GM04504 (cell line): ENCODE measurements around the gene NLGN4Y.

Experiments
- DNase-seq: peaks from one replicate; pipeline ENCODE4 v3.0.0-alpha.2; 2012; ENCODE audit warnings: low read depth

The NLGN4Y gene

DNA sequence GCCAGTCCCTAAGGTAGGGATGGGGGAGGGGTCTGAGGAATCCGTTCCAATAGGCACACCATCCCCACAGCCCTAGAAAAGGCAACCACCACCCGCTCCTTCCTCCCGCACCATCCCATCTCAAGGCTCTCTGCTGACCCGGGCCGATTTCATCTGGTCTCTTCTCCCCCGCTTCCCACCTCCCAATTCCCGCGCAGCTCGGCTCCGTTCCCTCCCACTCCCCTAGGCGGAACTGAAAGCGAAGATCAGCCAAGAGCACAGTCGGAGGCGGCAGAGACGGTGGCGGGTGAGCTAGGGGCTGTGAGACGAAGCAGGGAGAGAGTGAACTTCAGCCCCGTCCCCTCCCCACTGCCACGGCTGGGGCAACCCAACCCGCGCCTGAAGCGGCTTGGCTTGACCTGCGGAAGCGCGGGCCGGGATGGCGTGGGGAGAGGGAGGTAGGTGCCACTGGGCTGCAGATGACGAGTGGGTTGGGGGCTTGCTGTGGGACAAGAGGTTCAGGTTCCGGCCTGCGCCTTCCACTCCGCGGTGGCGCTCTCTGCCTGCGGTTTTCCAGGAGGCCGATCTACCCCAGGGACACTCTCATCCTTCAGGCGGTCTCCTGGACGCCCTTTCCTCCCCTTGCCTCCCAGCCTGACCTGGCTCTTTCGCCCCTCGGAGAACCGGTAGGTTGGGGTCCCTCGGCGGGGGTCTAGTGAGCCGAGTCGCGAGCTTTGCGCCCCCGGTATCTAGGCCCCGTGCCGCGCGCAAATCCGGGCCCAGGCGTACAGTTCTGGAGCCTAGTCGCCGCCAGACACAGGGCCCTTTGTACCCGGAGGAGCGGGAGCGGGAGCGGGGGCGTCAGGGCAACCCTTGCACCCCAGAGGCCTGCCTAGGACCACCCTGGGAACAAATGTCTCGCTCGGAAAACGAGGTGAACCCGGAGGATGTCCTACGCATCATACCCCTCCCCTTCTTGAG, at the start of gene NLGN4Y:
NLGN4Y (plus strand) TSS at position 258 of the 960 bp plus-strand sequence. CDS start 97,591 bp downstream, outside the sequence.
- DNase-seq, result no peak

DNA sequence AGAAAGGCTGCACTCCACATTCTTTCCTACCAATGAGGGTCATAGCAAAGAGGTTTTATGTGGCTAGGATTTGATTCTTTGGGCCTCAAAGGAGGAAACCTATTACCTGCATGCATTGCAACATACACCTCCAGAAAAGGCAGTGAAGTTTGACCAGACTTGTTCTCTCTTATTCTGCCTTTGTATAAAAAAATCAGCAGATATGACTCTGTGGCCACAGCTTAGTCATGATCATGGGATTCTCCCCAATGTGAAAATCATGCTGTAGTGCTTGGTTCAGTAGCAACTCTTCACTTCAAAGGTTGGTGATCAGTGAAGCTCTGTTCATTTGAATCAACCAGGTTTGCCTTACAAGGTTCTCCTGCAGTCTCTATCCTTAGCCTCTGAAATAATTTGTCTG, 38.4 kb upstream of the NLGN4Y start:
- no peak for DNase-seq

DNA sequence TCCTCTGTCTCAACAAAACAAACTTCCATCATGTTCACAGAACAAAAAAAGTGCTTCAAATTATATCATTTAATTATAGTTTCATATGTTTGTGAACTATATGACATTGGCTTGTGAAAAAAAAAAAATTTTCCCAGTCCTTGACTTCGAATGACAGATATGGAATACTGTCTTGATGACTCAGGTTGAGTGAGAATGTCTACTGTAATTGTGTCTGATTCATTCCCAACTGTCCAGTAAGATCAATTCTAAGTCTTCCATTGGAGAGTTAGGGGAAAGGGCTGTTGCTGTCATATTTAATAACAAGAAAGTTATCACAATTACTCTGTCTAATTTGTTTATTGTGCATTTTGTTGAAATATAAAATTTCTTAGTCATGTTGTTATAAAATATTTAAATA, 34.1 kb upstream of the NLGN4Y start:
- DNase-seq, result no peak

GRCh38 chrY:14498071-14498470, 26.3 kb upstream of the NLGN4Y start:
- DNase-seq, result no peak

DNA sequence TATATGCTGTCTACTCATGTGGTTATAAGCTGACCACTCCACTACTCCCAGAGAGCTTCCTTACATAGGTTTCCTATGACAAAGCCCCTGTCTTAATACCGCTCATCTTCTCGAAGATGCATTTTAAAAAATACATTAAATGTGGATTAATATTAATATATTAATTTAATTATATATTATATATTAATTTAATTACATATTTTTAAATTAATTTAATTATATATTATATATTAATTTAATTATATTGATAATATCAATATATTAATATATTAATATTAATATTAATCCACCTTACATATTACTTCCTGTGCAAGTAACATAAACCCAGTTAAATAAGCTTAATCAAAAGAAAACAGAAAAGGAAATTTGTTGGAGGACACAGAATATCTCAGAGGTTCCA, 19.7 kb upstream of the NLGN4Y start:
- DNase-seq, result no peak

DNA sequence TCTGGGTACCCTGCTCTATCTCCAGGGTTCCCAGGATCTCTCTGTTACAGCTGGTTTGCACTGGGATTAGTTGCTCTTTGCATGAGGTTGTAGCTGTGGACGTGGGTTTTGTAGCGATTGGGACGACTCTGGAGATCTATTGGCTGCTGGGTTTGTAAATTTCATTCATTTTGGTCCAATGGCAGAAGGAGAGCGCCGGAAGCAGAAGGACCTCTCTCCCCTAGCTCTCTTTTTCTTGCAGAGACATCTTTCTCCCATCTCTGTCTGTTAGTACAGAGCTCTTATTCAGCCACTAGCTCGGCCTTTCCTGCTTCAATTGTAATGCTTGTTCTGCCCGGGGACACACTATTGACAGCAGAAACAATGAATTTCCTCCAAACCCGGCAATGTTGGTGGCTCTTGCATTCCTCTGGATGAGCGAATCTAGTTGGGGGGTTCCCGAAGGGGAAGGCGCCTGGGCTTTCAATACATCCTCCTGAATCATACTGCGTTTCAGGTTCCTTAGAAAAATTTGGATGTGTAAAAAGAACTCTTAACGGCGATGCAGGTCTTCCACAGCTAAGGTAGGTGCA, 1.9 kb upstream of the NLGN4Y start:
- DNase-seq, result no peak

DNA sequence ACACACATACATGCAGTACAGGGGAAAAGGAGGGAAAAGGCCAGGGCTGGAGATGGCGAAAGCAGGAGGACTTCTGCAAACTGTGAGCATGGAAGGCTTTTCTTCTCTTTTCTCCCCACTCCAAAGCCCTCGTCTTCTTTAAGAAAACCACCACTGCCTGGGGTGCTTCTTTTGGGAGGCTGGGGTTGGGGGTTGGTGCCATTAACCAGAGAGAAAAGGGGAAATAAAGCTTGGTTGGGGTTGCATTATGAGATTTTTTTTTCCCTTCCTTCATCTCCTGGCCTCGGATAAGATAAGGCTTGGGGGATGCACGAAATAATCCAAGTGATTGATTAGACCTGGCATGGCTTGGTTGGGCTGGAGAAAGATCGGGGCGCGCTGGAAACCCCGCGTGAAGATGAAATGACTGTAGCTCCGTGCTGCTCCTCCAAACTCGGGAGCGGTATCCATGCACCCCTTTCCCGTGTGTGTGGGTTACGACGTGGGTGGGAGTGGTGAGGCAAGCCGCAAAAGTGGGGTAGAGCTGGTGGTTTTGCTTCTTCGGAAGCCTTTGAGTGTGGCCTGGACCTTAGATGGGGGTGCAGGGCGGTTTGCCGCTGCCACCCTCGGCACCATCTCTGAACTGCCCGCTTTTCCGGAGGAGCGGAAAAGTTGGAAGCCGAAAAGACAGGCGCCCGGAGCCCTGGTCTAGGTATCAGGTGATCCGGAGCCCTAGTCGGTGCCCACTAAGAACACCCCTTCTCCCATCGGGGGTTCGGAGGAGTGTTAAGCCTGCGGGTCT, 648 bp upstream of the NLGN4Y start:
- DNase-seq, result no peak

- DNase-seq, result no peak
These were observed 986 bp downstream of the NLGN4Y start for GRCh38 chrY:14525315-14525714.

GRCh38 chrY:14528361-14528760, 4.0 kb downstream of the NLGN4Y start:
- no peak for DNase-seq

- DNase-seq, result no peak
These were observed 12.4 kb downstream of the NLGN4Y start for GRCh38 chrY:14536703-14537102.

DNA sequence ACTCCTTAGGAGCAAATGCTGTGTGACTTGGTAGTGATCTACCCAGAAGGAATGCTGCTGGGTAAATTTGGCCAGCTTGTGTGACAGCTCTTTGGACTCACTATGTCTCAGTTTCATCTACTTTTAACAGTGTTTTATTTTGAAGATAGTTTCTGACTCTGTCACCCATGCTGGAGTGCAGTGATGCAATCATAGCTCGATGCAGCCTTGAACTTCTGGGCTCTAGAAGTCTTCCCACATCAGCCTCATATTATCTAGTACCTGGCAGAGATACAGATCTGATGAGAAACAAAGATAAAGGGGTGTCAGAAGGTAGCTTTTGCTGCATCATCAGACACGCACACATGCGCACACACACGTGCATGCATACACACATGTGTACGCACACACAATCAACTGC, 19.2 kb downstream of the NLGN4Y start:
- no peak for DNase-seq

DNA sequence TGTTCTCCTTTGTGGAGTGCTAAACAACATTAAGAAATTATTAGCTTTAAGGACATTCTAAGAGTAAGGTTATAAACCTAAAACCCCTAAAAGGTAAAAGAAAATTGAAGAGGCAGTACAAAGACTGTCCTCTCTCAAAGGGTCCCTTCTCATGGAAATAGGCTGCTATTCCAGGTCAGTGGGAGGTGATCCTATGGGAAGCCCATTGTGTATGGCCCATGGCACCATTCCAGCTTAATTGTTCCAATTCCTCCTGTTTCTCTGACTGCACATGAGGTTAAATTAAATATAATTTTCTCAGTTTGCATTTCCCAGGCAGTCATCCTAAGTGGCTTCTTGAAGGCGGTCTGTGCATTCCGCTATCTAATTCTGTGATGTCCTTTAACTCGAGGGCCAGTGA, 57.0 kb downstream of the NLGN4Y start:
- no peak for DNase-seq

GRCh38 chrY:14586725-14587124, 62.4 kb downstream of the NLGN4Y start:
- no peak for DNase-seq

GRCh38 chrY:14601372-14601771, 77.0 kb downstream of the NLGN4Y start:
- no peak for DNase-seq

- no peak for DNase-seq
These were observed 93.3 kb downstream of the NLGN4Y start for GRCh38 chrY:14617625-14618024.

GRCh38 chrY:14618513-14618912, 94.2 kb downstream of the NLGN4Y start:
- DNase-seq, result no peak

GRCh38 chrY:14628208-14628607, 103.9 kb downstream of the NLGN4Y start:
- DNase-seq, result no peak

DNA sequence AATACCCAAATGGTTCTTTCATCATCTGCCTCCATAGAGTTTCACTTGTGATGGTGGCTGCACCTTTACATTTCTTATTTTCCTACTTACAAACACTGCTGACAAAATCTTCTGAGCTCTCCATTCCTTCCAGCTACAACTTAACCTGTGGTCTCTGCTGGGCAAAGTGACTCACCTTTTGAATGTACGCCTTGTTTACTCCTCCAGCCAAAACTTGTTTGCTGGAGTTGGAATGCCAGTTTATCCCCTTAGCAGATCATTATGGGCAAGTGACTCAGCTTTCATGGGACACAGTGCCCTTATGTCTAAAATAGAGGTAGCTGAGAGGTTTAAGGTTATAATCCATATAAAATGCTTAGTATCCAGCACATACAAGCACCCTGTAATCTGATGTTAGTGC, 107.3 kb downstream of the NLGN4Y start:
- DNase-seq, result no peak

DNA sequence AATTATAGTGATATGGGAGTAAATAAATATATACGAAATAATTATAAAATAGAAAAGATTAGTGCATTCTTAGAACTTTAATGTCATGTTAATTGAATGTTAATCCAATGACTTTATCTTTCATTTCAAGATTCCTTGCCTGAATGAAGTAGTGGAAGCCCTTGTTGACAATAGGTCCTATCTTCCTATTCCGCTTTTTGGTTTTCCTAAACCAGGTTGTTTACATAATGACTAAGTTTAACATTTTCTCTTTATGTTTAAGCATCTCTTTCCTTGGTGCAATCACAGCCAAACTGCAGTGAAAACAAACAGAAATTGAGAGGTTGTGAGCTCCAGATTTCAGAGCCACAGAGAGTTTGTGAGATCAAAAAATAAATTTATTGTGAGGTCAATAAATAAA, 109.4 kb downstream of the NLGN4Y start:
- DNase-seq, result no peak

- no peak for DNase-seq
These were observed 110.6 kb downstream of the NLGN4Y start for GRCh38 chrY:14634954-14635353.

DNA sequence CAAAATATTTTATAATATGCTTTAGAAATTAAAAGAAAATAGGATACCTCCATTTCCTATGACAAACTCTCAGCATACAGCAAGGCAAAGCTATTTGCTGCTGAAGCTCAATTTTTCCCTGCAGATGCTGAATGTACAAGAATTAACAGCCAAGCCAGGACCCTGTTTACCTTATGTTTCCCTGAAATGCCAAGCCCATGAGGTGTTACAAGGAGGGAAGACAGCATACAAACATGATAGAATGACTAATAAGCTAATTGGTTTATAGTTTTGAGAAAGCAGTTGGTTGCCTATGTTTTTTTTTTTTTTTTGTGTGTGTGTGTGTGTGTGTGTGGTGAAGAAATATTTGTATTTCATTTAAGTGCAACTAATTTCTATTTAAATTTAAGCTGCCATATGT, 113.2 kb downstream of the NLGN4Y start:
- DNase-seq, result no peak

DNA sequence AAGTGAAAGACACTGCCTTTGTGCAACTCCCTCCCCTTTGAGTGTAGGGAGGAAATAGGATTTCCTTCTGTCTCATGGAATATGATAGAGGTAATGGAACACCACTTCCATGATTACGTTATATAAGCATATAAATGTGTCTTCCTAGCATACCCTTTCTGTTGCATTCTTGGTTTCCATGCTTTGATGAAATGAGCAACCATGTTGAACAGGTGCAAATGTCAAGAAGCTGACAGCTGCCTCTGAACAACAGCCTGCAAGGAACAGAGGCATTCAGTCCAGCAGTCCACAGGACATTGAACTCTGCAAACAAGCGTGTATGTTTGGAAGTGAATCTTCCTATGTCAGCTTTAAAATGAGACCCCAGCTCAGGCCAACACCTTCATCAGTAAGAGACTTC, 117.5 kb downstream of the NLGN4Y start:
- DNase-seq, result no peak
